Colonic mucosa (tissue), 4 donors: Measurements from ENCODE around the gene MORC2. TPM values are rescaled to one million over a fixed set of nuclear protein-coding genes. Genes with fewer than 3 reads are reported as not detected.

ENCODE experiments used
- DNase-seq: peaks from one replicate; pipeline ENCODE4 v3.0.0-alpha.2; 2020
- H3K27ac ChIP-seq: fragments of 200-600 bp; one replicate; pipeline ENCODE4 v1.8.0; 2021
- H3K27me3 ChIP-seq: fragments of 200-600 bp; one replicate; pipeline ENCODE4 v1.8.0; 2021
- H3K36me3 ChIP-seq: fragments of 200-600 bp; one replicate; pipeline ENCODE4 v1.8.0; 2021
- H3K4me1 ChIP-seq: fragments of 200-600 bp; one replicate; pipeline ENCODE4 v1.8.0; 2021; ENCODE audit warnings: mild to moderate bottlenecking
- H3K4me3 ChIP-seq: fragments of 200-600 bp; one replicate; pipeline ENCODE4 v1.8.0; 2021
- H3K9ac ChIP-seq, 2 donors: one replicate each; pipeline ENCODE4 v1.7.0; 2013; ENCODE audit warnings: control low read depth in 2 of 2, low read depth in 2 of 2, low read length in 2 of 2
- H3K9me3 ChIP-seq: fragments of 200-600 bp; one replicate; pipeline ENCODE4 v1.8.0; 2021
- CTCF ChIP-seq: fragments of 200-600 bp; IDR thresholded peaks from one replicate; pipeline ENCODE4 v1.8.0; 2022; ENCODE audit warnings: antibody characterized with exemption, mild to moderate bottlenecking
- intact Hi-C: fragments of 100-400 bp; cut with DNase I; formaldehyde crosslinking; loops from one replicate; pipeline ENCODE4 v1.14.1; 2022
- total RNA-seq, 2 donors: library from RNA; stranded (reverse); fragmentation: NEBNext Ultra II Directional in 1 of 2; extraction: Animal tissue kit (Norgen Biotek cat#: 25700) in 1 of 2; gene quantifications; one replicate each; pipeline ENCODE4 v1.2.1, GENCODE V29; 2021
- donor health status: healthy.
- donor health status: DM: no; HTN: no; CAD: no.
- donor health status: DM: no; HTN: no; CAD: no.

The MORC2 gene
- total RNA-seq, 2 donors from 2014 or later: 14.3 to 22.2 TPM

- Histone ChIP-seq H3K9ac (peak overlapping the region; percentile 71 to 79), H3K4me1 (peaks cover 8% of the 10 kb centered on the region), H3K36me3 (peaks cover 14% of the 10 kb centered on the region), H3K4me3 (peak overlapping the region; percentile 68), H3K27me3 (no peaks in the 10 kb centered on the region), H3K27ac (peak overlapping the region; percentile 91), H3K9me3 (peaks cover 4% of the 10 kb centered on the region)
- peak; percentile 53 for DNase-seq
- TF ChIP-seq CTCF: no peak
- intact Hi-C loops: loop anchor here (5.0 kb wide), 1 partner anchor 113 kb away; the partner anchor contains the start of gene SMTN
These were observed 1.2 kb upstream of the MORC2 start for GRCh38 chr22:30969532-30970355.

GRCh38 chr22:30968924-30969531, 454 bp upstream of the MORC2 start, which contains the start of gene TUG1:
TSS of gene TUG1 (plus strand) at chr22:30969265.
- peak within 1 kb of the TSS; percentile 91 for H3K27ac ChIP-seq
- H3K27me3 ChIP-seq: no peaks in the 10 kb centered on the region
- peaks cover 8% of the 10 kb centered on the region for H3K36me3 ChIP-seq
- H3K9me3 ChIP-seq: peaks cover 4% of the 10 kb centered on the region
- TF ChIP-seq CTCF: no peak
- H3K9ac ChIP-seq: peak within 1 kb of the TSS; percentile 71 to 79
- H3K4me1 ChIP-seq: peaks cover 8% of the 10 kb centered on the region
- intact Hi-C loops: loop anchor here (5.0 kb wide), 1 partner anchor 113 kb away; the partner anchor contains the start of gene SMTN
- peak within 1 kb of the TSS; percentile 68 for H3K4me3 ChIP-seq
- DNase-seq: peak; percentile 98

- H3K9ac ChIP-seq: no peak overlapping the region
- H3K27ac ChIP-seq: no peak overlapping the region
- H3K27me3 ChIP-seq: no peaks in the 10 kb centered on the region
- intact Hi-C loops: loop anchor here (5.0 kb wide), 1 partner anchor 117 kb away; the partner anchor contains the start of gene SMTN
- TF ChIP-seq CTCF: no peak
- no peaks in the 10 kb centered on the region for H3K9me3 ChIP-seq
- H3K4me3 ChIP-seq: no peak overlapping the region
- H3K36me3 ChIP-seq: no peaks in the 10 kb centered on the region
- DNase-seq: no peak
- no peaks in the 10 kb centered on the region for H3K4me1 ChIP-seq
These were observed 3.7 kb downstream of the MORC2 start for GRCh38 chr22:30964858-30965257.

- no peaks in the 10 kb centered on the region for H3K4me1 ChIP-seq
- DNase-seq: no peak
- no peak for TF ChIP-seq CTCF
- intact Hi-C loops: no loop called here
- H3K27ac ChIP-seq: no peak overlapping the region
- no peaks in the 10 kb centered on the region for H3K27me3 ChIP-seq
- no peaks in the 10 kb centered on the region for H3K9me3 ChIP-seq
- H3K9ac ChIP-seq: no peak overlapping the region
- peaks cover 7% of the 10 kb centered on the region for H3K36me3 ChIP-seq
- H3K4me3 ChIP-seq: no peak overlapping the region
These were observed 13.4 kb downstream of the MORC2 start for GRCh38 chr22:30955153-30955552.

GRCh38 chr22:30953206-30953605, 15.4 kb downstream of the MORC2 start:
- no peaks in the 10 kb centered on the region for H3K9me3 ChIP-seq
- H3K36me3 ChIP-seq: peaks cover 7% of the 10 kb centered on the region
- intact Hi-C loops: no loop called here
- H3K9ac ChIP-seq: no peak overlapping the region
- no peaks in the 10 kb centered on the region for H3K27me3 ChIP-seq
- no peak for DNase-seq
- no peaks in the 10 kb centered on the region for H3K4me1 ChIP-seq
- H3K4me3 ChIP-seq: no peak overlapping the region
- no peak overlapping the region for H3K27ac ChIP-seq
- TF ChIP-seq CTCF: no peak
